Coronary artery (tissue), 2 donors: ENCODE results near the gene SORCS1.
A peak's percentile ranks its signal among the peaks of the same experiment; 100 is the strongest.

Experiments
- DNase-seq: peaks from one replicate; pipeline ENCODE4 v3.0.0-alpha.2; 2017; ENCODE audit warnings: low spot score
- H3K27ac ChIP-seq, 2 donors: fragments of 200-600 bp; sonication (generic); one replicate each; pipeline ENCODE4 v1.5.1; 2016 to 2019
- H3K4me3 ChIP-seq: fragments of 200-600 bp; sonication (generic); 2 replicates; pipeline ENCODE4 v1.5.1; 2016; ENCODE audit warnings: mild to moderate bottlenecking, moderate library complexity
- CTCF ChIP-seq: fragments of 200-600 bp; sonication (generic); IDR thresholded peaks from one replicate; pipeline ENCODE4 v1.5.1; 2019; ENCODE audit warnings: antibody characterized with exemption

Gene SORCS1

GRCh38 chr10:107163881-107164861 is at the start of gene SORCS1:
SORCS1 (minus strand) TSS chr10:107164706.
- Histone ChIP-seq H3K27ac (peak within 1 kb of the TSS in 1 of 2 donors; percentile 35), H3K4me3 (peak within 1 kb of the TSS; percentile 70)
- DNase-seq, result no peak
- no peak for TF ChIP-seq CTCF

GRCh38 chr10:107214261-107214660 is 49.8 kb upstream of the SORCS1 start:
- no peak overlapping the region for H3K4me3 ChIP-seq
- H3K27ac ChIP-seq, result no peak overlapping the region
- TF ChIP-seq CTCF, result no peak
- no peak for DNase-seq

GRCh38 chr10:107213861-107214260 is 49.4 kb upstream of the SORCS1 start:
- Histone ChIP-seq H3K27ac (no peak overlapping the region), H3K4me3 (no peak overlapping the region)
- TF ChIP-seq CTCF, result no peak
- DNase-seq, result no peak

GRCh38 chr10:107206833-107207232 is 42.3 kb upstream of the SORCS1 start:
- DNase-seq, result no peak
- TF ChIP-seq CTCF, result no peak
- Histone ChIP-seq H3K4me3 (no peak overlapping the region), H3K27ac (no peak overlapping the region)

- no peak overlapping the region for H3K27ac ChIP-seq
- no peak for DNase-seq
- no peak for TF ChIP-seq CTCF
- no peak overlapping the region for H3K4me3 ChIP-seq
These were observed 5.0 kb upstream of the SORCS1 start for GRCh38 chr10:107169516-107169915.

GRCh38 chr10:107168738-107169137 is 4.2 kb upstream of the SORCS1 start:
- no peak for TF ChIP-seq CTCF
- Histone ChIP-seq H3K27ac (no peak overlapping the region), H3K4me3 (no peak overlapping the region)
- no peak for DNase-seq

- Histone ChIP-seq H3K4me3 (no peak overlapping the region), H3K27ac (no peak overlapping the region)
- DNase-seq, result no peak
- no peak for TF ChIP-seq CTCF
These were observed 1.9 kb upstream of the SORCS1 start for GRCh38 chr10:107166403-107166802.
